PC-3 (cell line): Measurements from ENCODE around the gene DLX2. TPM values are rescaled to one million over a fixed set of nuclear protein-coding genes. Genes with fewer than 3 reads are reported as not detected.

Experiments
- ATAC-seq: fragments of 200-7000 bp; cut with Tn5 transposase; 2 replicates; pipeline ENCODE4 v1.9.1; 2020; ENCODE audit warnings: mild to moderate bottlenecking, moderate library complexity
- BruUV-seq: library from RNA; stranded (reverse); fragments of 400-500 nt; replicated peaks from 2 replicates; lab custom pipeline; 2021; lab: Mats Ljungman, UMichigan
- CTCF ChIA-PET: fragments of 300-600 bp; sonication (Branson Sonifier 250); formaldehyde crosslinking; loops from one replicate; lab custom pipeline; 2022; ENCODE audit warnings: antibody characterized with exemption; lab: Charles Lee
- POLR2A ChIA-PET: fragments of 300-600 bp; sonication (Branson Sonifier 250); formaldehyde crosslinking; loops from one replicate; lab custom pipeline; 2022; ENCODE audit warnings: antibody characterized with exemption; ENCODE audit not compliant: unreplicated experiment; lab: Charles Lee
- DNase-seq: peaks from one replicate; pipeline ENCODE4 v3.0.0-alpha.2; 2015
- H2AFZ ChIP-seq: fragments of 300-600 bp; sonication (generic); 2 replicates; pipeline ENCODE4 v1.6.0; 2016; ENCODE audit warnings: antibody characterized with exemption, low read length
- H3F3A ChIP-seq: fragments of 300-600 bp; sonication (generic); one replicate; pipeline ENCODE4 v1.6.0; 2017; ENCODE audit warnings: antibody characterized with exemption, low read length, control low read depth, mild to moderate bottlenecking; ENCODE audit not compliant: unreplicated experiment
- H3K27ac ChIP-seq: fragments of 300-600 bp; sonication (generic); 2 replicates; pipeline ENCODE4 v1.5.1; 2016; ENCODE audit warnings: mild to moderate bottlenecking, low read length
- H3K27me3 ChIP-seq: fragments of 300-600 bp; sonication (generic); 2 replicates; pipeline ENCODE4 v1.6.1; 2016; ENCODE audit warnings: low read length, mixed read lengths
- H3K36me3 ChIP-seq: fragments of 300-600 bp; sonication (generic); 2 replicates; pipeline ENCODE4 v1.6.1; 2016; ENCODE audit warnings: low read depth, mixed run types, low read length, mixed read lengths
- H3K4me1 ChIP-seq: fragments of 300-600 bp; sonication (generic); 2 replicates; pipeline ENCODE4 v1.5.1; 2016; ENCODE audit warnings: low read length; ENCODE audit not compliant: insufficient read depth
- H3K4me2 ChIP-seq: fragments of 300-600 bp; sonication (generic); 2 replicates; pipeline ENCODE4 v1.6.0; 2016; ENCODE audit warnings: low read length
- H3K4me3 ChIP-seq: fragments of 300-600 bp; sonication (generic); 2 replicates; pipeline ENCODE4 v1.5.1; 2016; ENCODE audit warnings: mild to moderate bottlenecking, low read length, mixed read lengths
- H3K79me2 ChIP-seq: fragments of 300-600 bp; sonication (generic); 2 replicates; pipeline ENCODE4 v1.6.1; 2017; ENCODE audit warnings: low read length, mixed read lengths
- H3K9ac ChIP-seq: fragments of 300-600 bp; sonication (generic); 2 replicates; pipeline ENCODE4 v1.6.0; 2016; ENCODE audit warnings: mild to moderate bottlenecking, low read length
- H3K9me2 ChIP-seq: fragments of 300-600 bp; sonication (generic); replicated peaks from 2 replicates; pipeline ENCODE4 v1.6.1; 2016; ENCODE audit warnings: mixed run types, low read length, mixed read lengths
- H3K9me3 ChIP-seq: fragments of 300-600 bp; sonication (generic); 2 replicates; pipeline ENCODE4 v1.6.1; 2016; ENCODE audit warnings: low read length, mixed read lengths
- H4K20me1 ChIP-seq: fragments of 300-600 bp; sonication (generic); 2 replicates; pipeline ENCODE4 v1.6.1; 2016; ENCODE audit warnings: low read length, mixed read lengths
- CTCF ChIP-seq: fragments of 300-600 bp; sonication (generic); conservative IDR thresholded peaks from 2 replicates; pipeline ENCODE4 v1.5.1; 2017; ENCODE audit warnings: antibody characterized with exemption, low read depth, mild to moderate bottlenecking, low read length
- EZH2 ChIP-seq: fragments of 300-600 bp; sonication (generic); IDR thresholded peaks from one replicate; pipeline ENCODE4 v1.6.1; 2017; ENCODE audit warnings: antibody characterized with exemption, mild to moderate bottlenecking, low read length; ENCODE audit not compliant: unreplicated experiment
- EZH2phosphoT487 ChIP-seq: fragments of 300-600 bp; sonication (generic); IDR thresholded peaks from 2 replicates; pipeline ENCODE4 v1.6.1; 2018; ENCODE audit warnings: mild to moderate bottlenecking, antibody characterized with exemption, low read length, borderline replicate concordance
- intact Hi-C: fragments of 100-400 bp; cut with micrococcal nuclease; formaldehyde crosslinking; loops from 2 replicates; pipeline ENCODE4 v1.9.0; 2023
- total RNA-seq: library from RNA; depleted of rRNA; stranded (reverse); fragments of >200 nt; gene quantifications from 2 replicates; pipeline ENCODE4 v1.2.3, GENCODE V29; 2014

The DLX2 gene
- total RNA-seq, 1 experiment from 2014 or later, result 1.4 TPM

- ChIA-PET POLR2A (no interaction called here), CTCF (no interaction called here)
- Histone ChIP-seq H3K4me1 (0 out of 2 replicates have a peak, but pooled peaks cover 6% of the 10 kb centered on the region), H3K27me3 (no peaks in the 10 kb centered on the region), H3K36me3 (no peaks in the 10 kb centered on the region), H3K4me3 (no peak overlapping the region), H2AFZ (no peak overlapping the region), H3K79me2 (no peaks in the 10 kb centered on the region), H3F3A (no peaks in the 10 kb centered on the region), H4K20me1 (no peaks in the 10 kb centered on the region), H3K9me3 (no peaks in the 10 kb centered on the region), H3K27ac (no peak overlapping the region), H3K9me2 (no peaks in the 10 kb centered on the region), H3K4me2 (no peak overlapping the region), H3K9ac (no peak overlapping the region)
- DNase-seq, result no peak
- intact Hi-C loops, result no loop called here
- no TSS peak for BruUV-seq
- TF ChIP-seq EZH2 (no peak), CTCF (no peak), EZH2phosphoT487 (no peak)
- ATAC-seq, result no peak
These were observed 5.2 kb upstream of the DLX2 start for GRCh38 chr2:172107690-172108586.

- Histone ChIP-seq H3K9me3 (no peaks in the 10 kb centered on the region), H3F3A (no peaks in the 10 kb centered on the region), H3K4me1 (0 out of 2 replicates have a peak, but pooled peaks cover 10% of the 10 kb centered on the region), H3K27me3 (no peaks in the 10 kb centered on the region), H3K27ac (no peak overlapping the region), H4K20me1 (no peaks in the 10 kb centered on the region), H3K36me3 (no peaks in the 10 kb centered on the region), H3K4me3 (peak overlapping the region; percentile 67), H3K79me2 (no peaks in the 10 kb centered on the region), H2AFZ (peak overlapping the region; percentile 75), H3K9me2 (no peaks in the 10 kb centered on the region), H3K4me2 (peak overlapping the region; percentile 94), H3K9ac (peak overlapping the region; percentile 5)
- ChIA-PET CTCF (interaction anchor here (0.8 to 1.2 kb wide), 4 partner anchors 46 to 532 kb away, joined by 3 to 8 read pairs (median 4); no protein-coding TSS in a partner anchor), POLR2A (interaction anchor here (0.7 kb wide), 2 partner anchors 22 to 315 kb away, joined by 4 to 5 read pairs; no protein-coding TSS in a partner anchor)
- BruUV-seq, result no TSS peak
- intact Hi-C loops, result no loop called here
- TF ChIP-seq EZH2phosphoT487 (no peak), CTCF (peak; percentile 67)
- peak; percentile 35 for ATAC-seq
- peak; percentile 52 for DNase-seq
These were observed 3.6 kb upstream of the DLX2 start for GRCh38 chr2:172106108-172106961.
